ENCODE data around the gene PIGQ. TPM values are rescaled to one million over a fixed set of nuclear protein-coding genes. Genes with fewer than 3 reads are reported as not detected.

PIGQ gene
- total RNA-seq, 1 experiment from 2014 or later: 83.5 TPM

GRCh38 chr16:525123-525519, 44.6 kb upstream of the PIGQ start:
- ATAC-seq (no peak), DNase-seq (ENCODE audit: low read depth, low spot score) (no peak)
- H3K9me3 ChIP-seq (ENCODE audit: control insufficient read depth, insufficient read depth, low read depth, low read length): no peaks in the 10 kb centered on the region
- ChIA-PET CTCF (no interaction called here), POLR2A (no interaction called here)
- TSS peak; percentile 87 for BruUV-seq (replicated peaks)
- peak overlapping the region in 1 of 2 experiments; percentile 82; a peak in 1 of 4 replicates for H3K4me3 ChIP-seq (ENCODE audit: low read depth in 2 of 2, low read length in 2 of 2)
- intact Hi-C loops (cut with micrococcal nuclease; ENCODE audit: unreplicated experiment) (no loop called here), in situ Hi-C loops (cut with HindIII; ENCODE audit: low pct_unique_long_range_greater_than_20kb, low sequenced_read_pairs) (no loop called here)
- H3K4me1 ChIP-seq (ENCODE audit: control insufficient read depth, insufficient read depth, low read length): peaks cover 41% of the 10 kb centered on the region
- no peaks in the 10 kb centered on the region for H3K27me3 ChIP-seq (ENCODE audit: control insufficient read depth, insufficient read depth, low read length)
- TF ChIP-seq REST (IDR thresholded peaks at IDR 0.05; ENCODE audit: insufficient read depth in 1 of 2, low read depth in 2 of 2, low read length in 1 of 2) (no peak), POLR2AphosphoS5 (IDR thresholded peaks at IDR 0.05; ENCODE audit: low read depth, low read length) (no peak), TCF7L2 (IDR thresholded peaks at IDR 0.05; ENCODE audit: low read depth, low read length) (no peak), SIN3A (IDR thresholded peaks at IDR 0.05; ENCODE audit: borderline replicate concordance, insufficient read depth, low read depth, low read length) (no peak)
- TF ChIP-seq, protein P1, sequence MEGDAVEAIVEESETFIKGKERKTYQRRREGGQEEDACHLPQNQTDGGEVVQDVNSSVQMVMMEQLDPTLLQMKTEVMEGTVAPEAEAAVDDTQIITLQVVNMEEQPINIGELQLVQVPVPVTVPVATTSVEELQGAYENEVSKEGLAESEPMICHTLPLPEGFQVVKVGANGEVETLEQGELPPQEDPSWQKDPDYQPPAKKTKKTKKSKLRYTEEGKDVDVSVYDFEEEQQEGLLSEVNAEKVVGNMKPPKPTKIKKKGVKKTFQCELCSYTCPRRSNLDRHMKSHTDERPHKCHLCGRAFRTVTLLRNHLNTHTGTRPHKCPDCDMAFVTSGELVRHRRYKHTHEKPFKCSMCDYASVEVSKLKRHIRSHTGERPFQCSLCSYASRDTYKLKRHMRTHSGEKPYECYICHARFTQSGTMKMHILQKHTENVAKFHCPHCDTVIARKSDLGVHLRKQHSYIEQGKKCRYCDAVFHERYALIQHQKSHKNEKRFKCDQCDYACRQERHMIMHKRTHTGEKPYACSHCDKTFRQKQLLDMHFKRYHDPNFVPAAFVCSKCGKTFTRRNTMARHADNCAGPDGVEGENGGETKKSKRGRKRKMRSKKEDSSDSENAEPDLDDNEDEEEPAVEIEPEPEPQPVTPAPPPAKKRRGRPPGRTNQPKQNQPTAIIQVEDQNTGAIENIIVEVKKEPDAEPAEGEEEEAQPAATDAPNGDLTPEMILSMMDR (IDR thresholded peaks at IDR 0.05): no peak
- no peaks in the 10 kb centered on the region for H3K36me3 ChIP-seq (ENCODE audit: control insufficient read depth, insufficient read depth, low read length)
- peak overlapping the region; percentile 95; the same call in 1 of the 2 replicates for H3K27ac ChIP-seq (ENCODE audit: low read length)

DNA sequence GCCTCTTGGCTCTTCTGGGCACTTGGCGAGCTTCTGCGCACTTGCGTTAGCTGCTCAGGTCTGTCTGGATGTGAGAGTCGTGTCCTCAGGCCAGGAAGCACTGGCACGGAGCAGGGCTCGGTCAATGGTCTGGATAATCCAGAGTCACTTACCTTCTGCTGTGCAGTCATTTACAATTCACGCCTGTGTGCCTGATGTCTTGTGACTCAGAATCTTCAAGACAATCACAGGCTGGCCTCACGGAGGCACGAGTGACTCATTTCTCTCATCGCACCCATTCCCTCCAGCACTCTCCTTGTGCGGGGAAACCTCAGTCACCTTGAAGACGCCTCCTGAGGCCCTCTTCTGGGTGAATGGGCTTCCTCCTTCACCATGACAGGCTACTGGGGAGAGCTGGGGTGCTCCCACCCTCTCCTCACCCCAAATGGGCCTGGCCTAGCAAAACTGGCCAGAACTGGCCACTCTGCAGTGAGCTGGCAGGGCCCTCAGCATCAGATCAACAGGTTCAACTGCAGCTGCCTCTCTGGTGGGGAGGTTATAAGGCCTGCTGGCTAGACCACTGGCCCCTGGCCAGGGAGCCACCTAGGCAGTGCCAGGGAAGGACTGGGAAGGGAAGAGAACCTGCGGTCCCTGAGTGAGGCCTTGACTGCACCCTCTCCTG, 44.1 kb upstream of the PIGQ start:
- no TSS peak for BruUV-seq (replicated peaks)
- ChIA-PET POLR2A (no interaction called here), CTCF (no interaction called here)
- no peak for TF ChIP-seq TCF7L2 (IDR thresholded peaks at IDR 0.05; ENCODE audit: low read depth, low read length)
- no peak for TF ChIP-seq REST (IDR thresholded peaks at IDR 0.05; ENCODE audit: insufficient read depth in 1 of 2, low read depth in 2 of 2, low read length in 1 of 2)
- TF ChIP-seq, protein P1 (IDR thresholded peaks at IDR 0.05): no peak
- no peak; the same call in 1 of the 2 replicates for TF ChIP-seq POLR2AphosphoS5 (IDR thresholded peaks at IDR 0.05; ENCODE audit: low read depth, low read length)
- TF ChIP-seq SIN3A (IDR thresholded peaks at IDR 0.05; ENCODE audit: borderline replicate concordance, insufficient read depth, low read depth, low read length): no peak
- peak overlapping the region; percentile 82 for H3K4me3 ChIP-seq (ENCODE audit: low read depth in 2 of 2, low read length in 2 of 2)
- peak overlapping the region; percentile 95 for H3K27ac ChIP-seq (ENCODE audit: low read length)
- H3K27me3 ChIP-seq (ENCODE audit: control insufficient read depth, insufficient read depth, low read length): no peaks in the 10 kb centered on the region
- intact Hi-C loops (cut with micrococcal nuclease; ENCODE audit: unreplicated experiment): no loop called here
- in situ Hi-C loops (cut with HindIII; ENCODE audit: low pct_unique_long_range_greater_than_20kb, low sequenced_read_pairs): no loop called here
- DNase-seq (ENCODE audit: low read depth, low spot score) (peak; percentile 81), ATAC-seq (peak; percentile 24)
- no peaks in the 10 kb centered on the region for H3K36me3 ChIP-seq (ENCODE audit: control insufficient read depth, insufficient read depth, low read length)
- H3K9me3 ChIP-seq (ENCODE audit: control insufficient read depth, insufficient read depth, low read depth, low read length): no peaks in the 10 kb centered on the region
- peaks cover 42% of the 10 kb centered on the region for H3K4me1 ChIP-seq (ENCODE audit: control insufficient read depth, insufficient read depth, low read length)
